CD4-positive, alpha-beta T cell (primary cell): ENCODE results near the gene MEF2B. TPM values are rescaled to one million over a fixed set of nuclear protein-coding genes. Genes with fewer than 3 reads are reported as not detected.

Source experiments
- ATAC-seq: fragments of 200-7000 bp; cut with Tn5 transposase; one replicate; pipeline ENCODE4 v1.10.0; 2022; ENCODE audit warnings: mild to moderate bottlenecking; ENCODE audit not compliant: poor library complexity
- CTCF ChIA-PET: fragments of 350-600 bp; sonication (Branson Sonifier 250); formaldehyde crosslinking; loops from one replicate; lab custom pipeline; 2021; ENCODE audit warnings: antibody characterized with exemption, inconsistent platforms; lab: Charles Lee
- POLR2A ChIA-PET: fragments of 350-600 bp; sonication (Branson Sonifier 250); formaldehyde crosslinking; loops from one replicate; lab custom pipeline; 2021; ENCODE audit warnings: antibody characterized with exemption, inconsistent platforms; lab: Charles Lee
- DNase-seq, 14 experiments: peaks; one replicate each; pipeline ENCODE4 v3.0.0-alpha.2; 2013 to 2020; ENCODE audit warnings: mixed read lengths in 2 of 14
- H3K27ac ChIP-seq, 2 donors: one replicate each; pipeline versions ENCODE4 v1.5.1 to v1.7.0; 2013; ENCODE audit warnings: low read length in 2 of 2, low read depth in 1 of 2, mild to moderate bottlenecking in 1 of 2
- H3K27me3 ChIP-seq, 2 experiments: 1 replicate in 1 of 2; 2 replicates in 1 of 2; pipeline versions ENCODE4 v1.6.1 to v1.7.0; 2013; ENCODE audit warnings: low read length in 2 of 2, control low read depth in 1 of 2, mild to moderate bottlenecking in 1 of 2, moderate library complexity in 1 of 2; ENCODE audit not compliant: insufficient read depth in 2 of 2, control insufficient read depth in 1 of 2
- H3K36me3 ChIP-seq: one replicate; pipeline ENCODE4 v1.6.1; 2013; ENCODE audit warnings: low read length, control low read depth; ENCODE audit not compliant: insufficient read depth
- H3K4me1 ChIP-seq: one replicate; pipeline ENCODE4 v1.6.1; 2013; ENCODE audit warnings: low read length, control low read depth; ENCODE audit not compliant: insufficient read depth
- H3K4me3 ChIP-seq: one replicate; pipeline ENCODE4 v1.5.1; 2013; ENCODE audit warnings: mild to moderate bottlenecking, low read length, moderate library complexity
- H3K9me3 ChIP-seq, 2 experiments: 1 replicate in 1 of 2; 2 replicates in 1 of 2; pipeline versions ENCODE4 v1.6.1 to v1.7.0; 2013; ENCODE audit warnings: low read length in 2 of 2, mild to moderate bottlenecking in 2 of 2, control low read depth in 1 of 2, moderate library complexity in 1 of 2; ENCODE audit not compliant: control insufficient read depth in 1 of 2, insufficient read depth in 1 of 2
- H3K27ac Mint-ChIP-seq: one replicate; pipeline ENCODE4 v1.8.0; 2020; ENCODE audit warnings: mixed read lengths
- H3K27me3 Mint-ChIP-seq: one replicate; pipeline ENCODE4 v1.8.0; 2021; ENCODE audit warnings: mixed read lengths
- H3K36me3 Mint-ChIP-seq: one replicate; pipeline ENCODE4 v1.8.0; 2021; ENCODE audit warnings: low read depth, mixed read lengths
- H3K4me1 Mint-ChIP-seq: one replicate; pipeline ENCODE4 v1.8.0; 2021; ENCODE audit warnings: low read depth, mixed read lengths
- H3K4me3 Mint-ChIP-seq: one replicate; pipeline ENCODE4 v1.8.0; 2020; ENCODE audit warnings: mild to moderate bottlenecking, mixed read lengths
- H3K9me3 Mint-ChIP-seq: one replicate; pipeline ENCODE4 v1.8.0; 2020; ENCODE audit warnings: mixed read lengths
- CTCF ChIP-seq: fragments of 200-600 bp; IDR thresholded peaks from one replicate; pipeline ENCODE4 v1.8.0; 2022; ENCODE audit warnings: antibody characterized with exemption, mild to moderate bottlenecking
- intact Hi-C, 2 experiments: fragments of 100-400 bp; cut with DNase I in 1 of 2; cut with micrococcal nuclease in 1 of 2; formaldehyde crosslinking; loops; one replicate each; pipeline versions ENCODE4 v1.15.1 to v1.9.0; 2023 to 2025; cut with DNase I, micrococcal nuclease
- total RNA-seq, 174 experiments: library from RNA in 2 of 174; stranded (reverse) in 2 of 174; gene quantifications; one replicate each; pipeline ENCODE4 v1.2.3 and lab custom pipeline; 2021 to 2026

MEF2B gene
- total RNA-seq, 2 experiments from 2014 or later: 1.9 to 3.0 TPM

DNA sequence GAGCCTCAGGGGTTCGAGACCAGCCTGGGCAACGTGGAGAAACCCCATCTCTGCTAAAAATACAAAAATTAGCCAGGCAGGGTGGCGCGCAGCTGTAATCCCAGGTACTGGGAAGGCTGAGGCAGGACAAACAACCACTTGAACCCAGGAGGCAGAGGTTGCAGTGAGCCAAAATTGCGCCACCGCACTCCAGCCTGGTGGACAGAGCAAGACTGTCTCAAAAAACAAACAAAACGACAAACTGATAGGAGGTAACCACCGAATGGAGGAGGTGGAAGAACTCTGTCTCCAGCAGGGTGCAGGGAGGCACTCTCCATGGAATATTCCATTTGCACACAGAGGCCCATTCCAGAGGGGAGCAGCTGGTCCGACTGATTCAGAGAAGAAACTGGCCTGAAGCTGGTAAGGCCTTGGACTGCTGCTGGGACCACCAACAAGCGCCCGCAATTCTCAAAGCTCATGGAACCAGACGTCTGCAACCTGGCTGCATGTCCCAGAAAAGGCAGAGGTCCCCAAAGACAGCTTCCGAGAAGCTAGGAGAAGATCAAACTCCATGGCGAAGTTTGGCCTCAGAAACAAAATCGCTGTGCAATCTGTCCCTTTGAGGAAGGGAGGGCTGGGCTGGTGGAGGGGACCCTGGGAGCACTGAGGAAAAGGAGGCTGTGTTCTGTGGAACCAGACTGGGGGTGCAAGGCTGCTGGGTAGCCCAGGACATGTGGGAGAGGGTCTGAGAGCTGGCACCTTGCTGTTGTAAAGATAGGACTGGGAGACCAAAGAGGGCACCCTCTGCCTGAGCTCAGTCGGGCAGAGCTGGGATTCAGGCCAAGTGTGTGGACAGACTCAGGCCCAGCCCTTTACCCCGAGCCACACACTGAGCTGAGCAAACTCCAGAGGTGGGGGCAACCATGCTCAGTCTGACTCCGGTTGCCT lies 71.1 kb downstream of the MEF2B start:
- POLR2A ChIA-PET: no interaction called here
- DNase-seq (no peak), ATAC-seq (no peak)
- no peak overlapping the region for H3K27ac Mint-ChIP-seq
- Histone ChIP-seq H3K4me3 (no peak overlapping the region), H3K27ac (no peak overlapping the region), H3K36me3 (peaks cover 36% of the 10 kb centered on the region), H3K9me3 (no peaks in the 10 kb centered on the region), H3K4me1 (no peaks in the 10 kb centered on the region), H3K27me3 (no peaks in the 10 kb centered on the region)
- peaks cover 29% of the 10 kb centered on the region for H3K36me3 Mint-ChIP-seq
- H3K4me3 Mint-ChIP-seq: no peak overlapping the region
- CTCF ChIA-PET: no interaction called here
- no peaks in the 10 kb centered on the region for H3K4me1 Mint-ChIP-seq
- H3K9me3 Mint-ChIP-seq: no peaks in the 10 kb centered on the region
- H3K27me3 Mint-ChIP-seq: no peaks in the 10 kb centered on the region
- no peak for TF ChIP-seq CTCF
- intact Hi-C loops: no loop called here

- Mint-ChIP-seq H3K36me3 (peaks cover 29% of the 10 kb centered on the region), H3K4me3 (no peak overlapping the region), H3K9me3 (no peaks in the 10 kb centered on the region), H3K27ac (no peak overlapping the region), H3K27me3 (no peaks in the 10 kb centered on the region), H3K4me1 (no peaks in the 10 kb centered on the region)
- no peak for TF ChIP-seq CTCF
- Histone ChIP-seq H3K36me3 (peaks cover 36% of the 10 kb centered on the region), H3K27ac (no peak overlapping the region), H3K9me3 (no peaks in the 10 kb centered on the region), H3K4me3 (no peak overlapping the region), H3K4me1 (no peaks in the 10 kb centered on the region), H3K27me3 (no peaks in the 10 kb centered on the region)
- intact Hi-C loops: no loop called here
- DNase-seq: no peak
- ATAC-seq: no peak
- CTCF ChIA-PET: no interaction called here
- POLR2A ChIA-PET: no interaction called here
Observed at GRCh38 chr19:19098084-19098702, 71.9 kb downstream of the MEF2B start.

- no peaks in the 10 kb centered on the region for H3K27me3 Mint-ChIP-seq
- CTCF ChIA-PET: no interaction called here
- DNase-seq (no peak), ATAC-seq (no peak)
- TF ChIP-seq CTCF: no peak
- intact Hi-C loops: no loop called here
- Histone ChIP-seq H3K9me3 (no peaks in the 10 kb centered on the region), H3K27me3 (no peaks in the 10 kb centered on the region), H3K36me3 (peaks cover 36% of the 10 kb centered on the region), H3K4me3 (no peak overlapping the region), H3K27ac (no peak overlapping the region), H3K4me1 (no peaks in the 10 kb centered on the region)
- H3K9me3 Mint-ChIP-seq: no peaks in the 10 kb centered on the region
- no peak overlapping the region for H3K27ac Mint-ChIP-seq
- H3K4me1 Mint-ChIP-seq: no peaks in the 10 kb centered on the region
- no peak overlapping the region for H3K4me3 Mint-ChIP-seq
- peaks cover 29% of the 10 kb centered on the region for H3K36me3 Mint-ChIP-seq
- POLR2A ChIA-PET: no interaction called here
Observed at GRCh38 chr19:19096641-19097627, 73.1 kb downstream of the MEF2B start.
